ENCODE measurements around the gene NDST1. TPM values are rescaled to one million over a fixed set of nuclear protein-coding genes. Genes with fewer than 3 reads are reported as not detected.
"Not testable (repeated sequence)": the region's sequence is repeated elsewhere in the genome, so short reads cannot be mapped to it uniquely, and the experiment has no call there.

NDST1 gene
- total RNA-seq, 1 experiment from 2014 or later, result 8.4 TPM

GRCh38 chr5:150513375-150514309 is 5.7 kb downstream of the NDST1 start:
- Histone ChIP-seq H3K9me2 (replicated peaks; ENCODE audit: insufficient read depth, low read length) (no peaks in the 10 kb centered on the region), H3K36me3 (ENCODE audit: insufficient read depth, low read length) (no peaks in the 10 kb centered on the region), H3K4me1 (ENCODE audit: low read length) (peaks cover 10% of the 10 kb centered on the region), H3K4me3 (ENCODE audit: low read length) (no peak overlapping the region), H3K79me2 (ENCODE audit: low read length) (no peaks in the 10 kb centered on the region), H3K27ac (ENCODE audit: low read length) (no peak overlapping the region), H3K9ac (ENCODE audit: low read length) (no peak overlapping the region), H3K9me3 (ENCODE audit: low read length) (no peaks in the 10 kb centered on the region), H4K20me1 (ENCODE audit: insufficient read depth, low read depth, low read length) (peaks cover 9% of the 10 kb centered on the region), H3K4me2 (ENCODE audit: low read depth, low read length, poor library complexity, severe bottlenecking) (no peak overlapping the region), H2AFZ (ENCODE audit: low read length) (no peak overlapping the region), H3K27me3 (ENCODE audit: low read length) (no peaks in the 10 kb centered on the region)
- no peak for DNase-seq

DNA sequence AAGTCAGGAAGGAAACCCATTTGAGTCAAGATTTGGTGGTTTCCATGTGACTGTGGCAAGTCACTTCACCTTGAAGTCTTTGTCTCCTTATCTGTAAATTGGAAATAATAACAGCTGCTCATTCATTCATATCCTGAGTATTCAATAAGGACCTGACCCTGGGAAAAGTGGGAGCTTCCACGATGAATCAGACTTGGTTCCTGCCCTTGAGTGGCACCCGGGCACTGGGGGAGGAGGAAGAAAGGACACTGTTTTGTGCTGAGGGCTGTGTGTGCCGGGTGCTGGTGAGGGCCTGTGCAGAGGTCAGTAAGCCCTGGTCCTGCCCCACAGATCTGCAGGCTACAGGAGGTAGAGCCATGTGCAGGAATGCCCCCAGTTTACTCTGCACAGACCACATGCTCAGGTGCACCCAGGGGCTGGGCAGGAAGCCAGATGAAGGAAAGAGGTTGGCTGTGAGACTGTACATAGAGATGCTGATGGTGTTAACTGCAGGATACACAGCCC is 6.8 kb downstream of the NDST1 start:
- Histone ChIP-seq H3K27ac (ENCODE audit: low read length) (no peak overlapping the region), H3K36me3 (ENCODE audit: insufficient read depth, low read length) (no peaks in the 10 kb centered on the region), H3K9me3 (ENCODE audit: low read length) (no peaks in the 10 kb centered on the region), H3K4me1 (ENCODE audit: low read length) (peaks cover 10% of the 10 kb centered on the region), H4K20me1 (ENCODE audit: insufficient read depth, low read depth, low read length) (peaks cover 10% of the 10 kb centered on the region; the same call in 1 of the 2 replicates), H3K9ac (ENCODE audit: low read length) (no peak overlapping the region), H3K9me2 (replicated peaks; ENCODE audit: insufficient read depth, low read length) (no peaks in the 10 kb centered on the region), H3K4me2 (ENCODE audit: low read depth, low read length, poor library complexity, severe bottlenecking) (no peak overlapping the region), H2AFZ (ENCODE audit: low read length) (no peak overlapping the region), H3K27me3 (ENCODE audit: low read length) (no peaks in the 10 kb centered on the region), H3K79me2 (ENCODE audit: low read length) (no peaks in the 10 kb centered on the region), H3K4me3 (ENCODE audit: low read length) (no peak overlapping the region)
- DNase-seq, result no peak

DNA sequence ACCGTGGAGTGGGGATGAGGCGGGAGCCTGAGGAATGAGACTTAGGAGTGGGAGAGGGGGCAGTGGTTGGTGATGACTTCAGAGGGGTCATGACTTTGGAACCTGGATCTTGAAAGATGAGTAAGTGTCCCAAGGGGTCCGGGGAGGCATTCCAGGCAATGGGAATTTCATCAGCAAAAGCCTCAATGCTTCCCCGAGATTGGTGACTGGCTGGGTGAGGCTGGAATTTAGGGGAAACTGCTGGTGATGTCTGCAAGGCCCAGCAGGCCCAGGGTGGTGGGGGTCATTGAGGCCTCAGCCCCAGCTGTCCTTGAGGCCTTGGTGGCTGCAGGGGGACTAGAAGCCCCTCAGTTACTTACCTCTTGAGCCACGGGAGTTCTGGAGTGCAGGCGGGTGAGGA is 7.5 kb downstream of the NDST1 start:
- H3K9ac ChIP-seq (ENCODE audit: low read length), result no peak overlapping the region
- H3K4me2 ChIP-seq (ENCODE audit: low read depth, low read length, poor library complexity, severe bottlenecking), result no peak overlapping the region
- peaks cover 10% of the 10 kb centered on the region; the same call in 1 of the 2 replicates for H4K20me1 ChIP-seq (ENCODE audit: insufficient read depth, low read depth, low read length)
- no peaks in the 10 kb centered on the region for H3K9me2 ChIP-seq (replicated peaks; ENCODE audit: insufficient read depth, low read length)
- no peaks in the 10 kb centered on the region for H3K9me3 ChIP-seq (ENCODE audit: low read length)
- no peaks in the 10 kb centered on the region for H3K79me2 ChIP-seq (ENCODE audit: low read length)
- no peak overlapping the region for H3K4me3 ChIP-seq (ENCODE audit: low read length)
- H3K36me3 ChIP-seq (ENCODE audit: insufficient read depth, low read length), result no peaks in the 10 kb centered on the region
- H3K27ac ChIP-seq (ENCODE audit: low read length), result no peak overlapping the region
- H3K4me1 ChIP-seq (ENCODE audit: low read length), result peaks cover 10% of the 10 kb centered on the region
- no peak for DNase-seq
- no peaks in the 10 kb centered on the region for H3K27me3 ChIP-seq (ENCODE audit: low read length)
- no peak overlapping the region for H2AFZ ChIP-seq (ENCODE audit: low read length)

DNA sequence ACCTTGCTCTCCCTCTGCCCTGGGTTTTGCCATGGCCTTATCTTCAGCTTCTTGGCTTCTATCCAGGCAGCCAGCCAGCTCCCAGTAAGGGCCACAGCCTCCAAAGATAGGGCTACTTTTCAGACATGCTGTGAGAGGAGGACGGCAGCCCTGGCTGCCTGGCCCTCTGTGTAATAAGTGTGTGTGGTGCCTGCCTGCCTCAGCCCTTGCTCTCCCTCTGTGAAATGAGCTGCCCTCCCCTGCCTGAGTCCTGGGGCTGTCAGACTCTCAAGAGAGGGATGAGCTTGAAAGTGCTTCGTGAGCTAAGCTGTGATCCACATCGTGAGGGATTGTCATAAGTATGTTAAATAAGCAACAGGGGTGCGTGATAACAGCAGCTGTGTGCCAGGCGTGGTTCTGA is 8.1 kb downstream of the NDST1 start:
- H3K4me3 ChIP-seq (ENCODE audit: low read length), result no peak overlapping the region
- H3K4me2 ChIP-seq (ENCODE audit: low read depth, low read length, poor library complexity, severe bottlenecking), result no peak overlapping the region
- H3K9me3 ChIP-seq (ENCODE audit: low read length), result no peaks in the 10 kb centered on the region
- H3K4me1 ChIP-seq (ENCODE audit: low read length), result peaks cover 10% of the 10 kb centered on the region
- no peak overlapping the region for H3K9ac ChIP-seq (ENCODE audit: low read length)
- DNase-seq, result no peak
- H4K20me1 ChIP-seq (ENCODE audit: insufficient read depth, low read depth, low read length), result peaks cover 10% of the 10 kb centered on the region; the same call in 1 of the 2 replicates
- H3K36me3 ChIP-seq (ENCODE audit: insufficient read depth, low read length), result no peaks in the 10 kb centered on the region
- H3K79me2 ChIP-seq (ENCODE audit: low read length), result no peaks in the 10 kb centered on the region
- no peaks in the 10 kb centered on the region for H3K27me3 ChIP-seq (ENCODE audit: low read length)
- no peak overlapping the region for H2AFZ ChIP-seq (ENCODE audit: low read length)
- H3K9me2 ChIP-seq (replicated peaks; ENCODE audit: insufficient read depth, low read length), result no peaks in the 10 kb centered on the region
- H3K27ac ChIP-seq (ENCODE audit: low read length), result no peak overlapping the region

DNA sequence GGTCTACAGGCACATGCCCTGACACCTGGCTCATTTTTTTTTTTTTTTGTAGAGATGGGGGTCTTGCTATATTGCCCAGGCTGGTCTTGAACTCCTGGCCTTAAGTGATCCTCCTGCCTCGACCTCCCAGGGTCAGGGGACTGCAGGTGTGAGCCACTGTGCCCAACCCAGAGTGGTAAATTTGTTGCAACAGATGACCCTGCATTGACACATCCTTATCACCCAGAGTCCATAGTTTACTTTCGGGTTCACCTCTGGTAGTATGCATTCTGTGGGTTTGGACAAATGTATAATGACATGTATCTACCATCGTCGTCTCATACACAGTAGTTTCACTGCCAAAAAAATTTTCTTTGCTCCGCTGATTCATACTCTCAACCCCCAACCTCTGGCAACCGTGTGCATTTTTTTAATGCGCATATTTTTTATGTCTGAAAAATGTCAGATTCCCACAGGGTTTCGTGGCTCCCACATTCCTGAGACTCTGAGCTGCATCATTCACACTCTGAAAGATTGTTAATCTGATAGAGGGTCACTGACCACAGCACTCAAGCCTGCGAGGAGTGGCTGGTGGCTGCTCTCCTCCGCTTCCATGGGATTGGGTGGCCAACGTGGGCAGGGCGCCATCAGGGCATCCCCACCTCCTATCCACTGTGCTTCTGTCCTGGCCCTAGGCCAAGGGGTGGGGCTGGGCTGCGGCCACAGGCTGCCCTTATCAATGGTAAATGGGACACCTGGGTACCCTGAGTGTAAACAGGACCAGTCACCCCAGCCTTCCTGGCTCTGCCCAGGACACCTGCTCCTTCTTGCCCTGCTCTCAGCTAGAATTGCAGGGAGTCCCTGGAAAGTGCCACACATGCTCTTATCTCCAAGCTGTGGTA is 9.6 kb downstream of the NDST1 start:
- H3K4me1 ChIP-seq (ENCODE audit: low read length), result peaks cover 10% of the 10 kb centered on the region
- no peaks in the 10 kb centered on the region for H3K9me2 ChIP-seq (replicated peaks; ENCODE audit: insufficient read depth, low read length)
- H3K4me3 ChIP-seq (ENCODE audit: low read length), result no peak overlapping the region
- no peak for DNase-seq
- no peaks in the 10 kb centered on the region for H3K36me3 ChIP-seq (ENCODE audit: insufficient read depth, low read length)
- no peak overlapping the region for H2AFZ ChIP-seq (ENCODE audit: low read length)
- 0 out of 2 replicates have a peak overlapping the region, but pooled peaks have one; percentile 18 for H3K27ac ChIP-seq (ENCODE audit: low read length)
- no peak overlapping the region for H3K4me2 ChIP-seq (ENCODE audit: low read depth, low read length, poor library complexity, severe bottlenecking)
- no peaks in the 10 kb centered on the region for H3K79me2 ChIP-seq (ENCODE audit: low read length)
- H3K9me3 ChIP-seq (ENCODE audit: low read length), result no peaks in the 10 kb centered on the region
- no peaks in the 10 kb centered on the region for H3K27me3 ChIP-seq (ENCODE audit: low read length)
- H3K9ac ChIP-seq (ENCODE audit: low read length), result no peak overlapping the region
- H4K20me1 ChIP-seq (ENCODE audit: insufficient read depth, low read depth, low read length), result peaks cover 7% of the 10 kb centered on the region; the same call in 1 of the 2 replicates

- H2AFZ ChIP-seq (ENCODE audit: low read length); H4K20me1 ChIP-seq (ENCODE audit: insufficient read depth, low read depth, low read length); H3K27ac ChIP-seq (ENCODE audit: low read length); DNase-seq; H3K4me3 ChIP-seq (ENCODE audit: low read length); H3K36me3 ChIP-seq (ENCODE audit: insufficient read depth, low read length); H3K4me1 ChIP-seq (ENCODE audit: low read length); H3K4me2 ChIP-seq (ENCODE audit: low read depth, low read length, poor library complexity, severe bottlenecking); H3K9me2 ChIP-seq (replicated peaks; ENCODE audit: insufficient read depth, low read length); H3K79me2 ChIP-seq (ENCODE audit: low read length); H3K9me3 ChIP-seq (ENCODE audit: low read length); H3K9ac ChIP-seq (ENCODE audit: low read length); H3K27me3 ChIP-seq (ENCODE audit: low read length): not testable (repeated sequence)
These were observed 11.0 kb downstream of the NDST1 start for GRCh38 chr5:150518712-150519559.

- H3K27ac ChIP-seq (ENCODE audit: low read length), result no peak overlapping the region
- 0 out of 2 replicates have a peak, but pooled peaks cover 4% of the 10 kb centered on the region for H4K20me1 ChIP-seq (ENCODE audit: insufficient read depth, low read depth, low read length)
- H3K79me2 ChIP-seq (ENCODE audit: low read length), result no peaks in the 10 kb centered on the region
- DNase-seq, result no peak
- no peaks in the 10 kb centered on the region for H3K9me2 ChIP-seq (replicated peaks; ENCODE audit: insufficient read depth, low read length)
- H3K9ac ChIP-seq (ENCODE audit: low read length), result no peak overlapping the region
- no peak overlapping the region for H2AFZ ChIP-seq (ENCODE audit: low read length)
- no peaks in the 10 kb centered on the region for H3K27me3 ChIP-seq (ENCODE audit: low read length)
- no peaks in the 10 kb centered on the region for H3K36me3 ChIP-seq (ENCODE audit: insufficient read depth, low read length)
- H3K4me3 ChIP-seq (ENCODE audit: low read length), result no peak overlapping the region
- H3K9me3 ChIP-seq (ENCODE audit: low read length), result no peaks in the 10 kb centered on the region
- no peak overlapping the region for H3K4me2 ChIP-seq (ENCODE audit: low read depth, low read length, poor library complexity, severe bottlenecking)
- peaks cover 10% of the 10 kb centered on the region for H3K4me1 ChIP-seq (ENCODE audit: low read length)
These were observed 11.6 kb downstream of the NDST1 start for GRCh38 chr5:150519560-150519945.

All from Karpas-422 (cell line).